PFSK-1 (cell line): ENCODE results near the gene C1QTNF3.

Experiments used
- FOXP2 ChIP-seq: optimal IDR thresholded peaks from 2 replicates; pipeline ENCODE3; 2011; ENCODE audit warnings: borderline replicate concordance, control low read depth, inconsistent platforms; ENCODE audit not compliant: insufficient read depth; ENCODE audit errors: extremely low read length, extremely low read depth
- POLR2AphosphoS5 ChIP-seq: IDR thresholded peaks from 2 replicates; pipeline ENCODE4 v1.6.1; 2012; ENCODE audit warnings: low read depth, mild to moderate bottlenecking, control low read depth, low read length, moderate library complexity
- SIN3A ChIP-seq: IDR thresholded peaks from 2 replicates; pipeline ENCODE4 v1.6.1; 2012; ENCODE audit warnings: mild to moderate bottlenecking, low read length, moderate library complexity, borderline replicate concordance; ENCODE audit not compliant: insufficient read depth
- TAF1 ChIP-seq: IDR thresholded peaks from 2 replicates; pipeline ENCODE4 v1.6.1; 2012; ENCODE audit warnings: low read length, control low read depth, borderline replicate concordance; ENCODE audit not compliant: insufficient read depth
- TF ChIP-seq, protein P1 (sequence below), 2 experiments: IDR thresholded peaks; 2 replicates each; pipeline versions ENCODE4 v1.6.1 to v1.8.0; 2011 to 2012; ENCODE audit warnings: low read depth in 2 of 2, low read length in 2 of 2, control low read depth in 1 of 2, inconsistent platforms in 1 of 2, mild to moderate bottlenecking in 1 of 2, moderate library complexity in 1 of 2; ENCODE audit not compliant: insufficient read depth in 1 of 2

Gene C1QTNF3

DNA sequence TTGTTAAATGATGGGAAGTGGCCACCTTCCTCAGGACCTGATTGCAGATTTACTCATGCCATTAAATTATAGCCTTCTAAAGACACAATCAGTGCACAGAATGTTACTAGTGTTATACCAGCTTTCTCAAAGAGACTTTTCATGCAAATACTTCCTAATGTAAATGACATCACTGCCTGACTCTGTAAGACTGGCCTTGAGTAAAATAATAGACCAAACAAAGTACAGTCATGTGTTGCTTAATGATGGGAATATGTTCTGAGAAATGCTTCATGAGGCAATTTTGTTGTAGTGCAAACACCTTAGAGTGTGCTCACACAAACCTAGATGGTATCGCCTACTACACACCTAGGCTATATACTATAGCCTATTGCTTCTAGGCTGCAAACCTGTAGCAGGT is 17.0 kb upstream of the C1QTNF3 start:
- TF ChIP-seq POLR2AphosphoS5, result no peak
- no peak for TF ChIP-seq TAF1
- no peak for TF ChIP-seq FOXP2

DNA sequence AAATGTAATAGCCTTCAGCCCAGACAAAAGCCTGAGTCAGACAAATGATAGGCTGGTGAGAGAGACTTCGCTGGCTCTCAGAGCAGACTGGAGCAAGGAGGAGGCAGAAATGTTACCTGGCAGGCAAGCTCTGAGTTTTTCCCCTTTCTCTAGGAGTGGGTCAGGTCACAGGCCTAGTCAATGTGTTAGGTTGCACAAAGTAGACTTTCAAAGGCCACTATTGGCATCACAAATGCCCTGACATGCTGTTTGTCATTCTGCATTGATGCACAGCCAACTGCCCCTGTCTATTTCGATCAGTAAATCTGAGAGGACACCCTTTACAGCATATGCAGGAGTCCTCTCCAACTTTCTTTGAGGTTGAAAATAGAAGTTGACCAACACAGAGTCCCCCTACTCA is 15.5 kb upstream of the C1QTNF3 start:
- TF ChIP-seq FOXP2, result no peak
- no peak for TF ChIP-seq TAF1
- TF ChIP-seq, protein P1, sequence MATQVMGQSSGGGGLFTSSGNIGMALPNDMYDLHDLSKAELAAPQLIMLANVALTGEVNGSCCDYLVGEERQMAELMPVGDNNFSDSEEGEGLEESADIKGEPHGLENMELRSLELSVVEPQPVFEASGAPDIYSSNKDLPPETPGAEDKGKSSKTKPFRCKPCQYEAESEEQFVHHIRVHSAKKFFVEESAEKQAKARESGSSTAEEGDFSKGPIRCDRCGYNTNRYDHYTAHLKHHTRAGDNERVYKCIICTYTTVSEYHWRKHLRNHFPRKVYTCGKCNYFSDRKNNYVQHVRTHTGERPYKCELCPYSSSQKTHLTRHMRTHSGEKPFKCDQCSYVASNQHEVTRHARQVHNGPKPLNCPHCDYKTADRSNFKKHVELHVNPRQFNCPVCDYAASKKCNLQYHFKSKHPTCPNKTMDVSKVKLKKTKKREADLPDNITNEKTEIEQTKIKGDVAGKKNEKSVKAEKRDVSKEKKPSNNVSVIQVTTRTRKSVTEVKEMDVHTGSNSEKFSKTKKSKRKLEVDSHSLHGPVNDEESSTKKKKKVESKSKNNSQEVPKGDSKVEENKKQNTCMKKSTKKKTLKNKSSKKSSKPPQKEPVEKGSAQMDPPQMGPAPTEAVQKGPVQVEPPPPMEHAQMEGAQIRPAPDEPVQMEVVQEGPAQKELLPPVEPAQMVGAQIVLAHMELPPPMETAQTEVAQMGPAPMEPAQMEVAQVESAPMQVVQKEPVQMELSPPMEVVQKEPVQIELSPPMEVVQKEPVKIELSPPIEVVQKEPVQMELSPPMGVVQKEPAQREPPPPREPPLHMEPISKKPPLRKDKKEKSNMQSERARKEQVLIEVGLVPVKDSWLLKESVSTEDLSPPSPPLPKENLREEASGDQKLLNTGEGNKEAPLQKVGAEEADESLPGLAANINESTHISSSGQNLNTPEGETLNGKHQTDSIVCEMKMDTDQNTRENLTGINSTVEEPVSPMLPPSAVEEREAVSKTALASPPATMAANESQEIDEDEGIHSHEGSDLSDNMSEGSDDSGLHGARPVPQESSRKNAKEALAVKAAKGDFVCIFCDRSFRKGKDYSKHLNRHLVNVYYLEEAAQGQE (IDR thresholded peaks at IDR 0.05; ENCODE audit: insufficient read depth in 1 of 2, low read depth in 2 of 2, low read length in 2 of 2), result no peak
- TF ChIP-seq POLR2AphosphoS5, result no peak
- no peak for TF ChIP-seq SIN3A

DNA sequence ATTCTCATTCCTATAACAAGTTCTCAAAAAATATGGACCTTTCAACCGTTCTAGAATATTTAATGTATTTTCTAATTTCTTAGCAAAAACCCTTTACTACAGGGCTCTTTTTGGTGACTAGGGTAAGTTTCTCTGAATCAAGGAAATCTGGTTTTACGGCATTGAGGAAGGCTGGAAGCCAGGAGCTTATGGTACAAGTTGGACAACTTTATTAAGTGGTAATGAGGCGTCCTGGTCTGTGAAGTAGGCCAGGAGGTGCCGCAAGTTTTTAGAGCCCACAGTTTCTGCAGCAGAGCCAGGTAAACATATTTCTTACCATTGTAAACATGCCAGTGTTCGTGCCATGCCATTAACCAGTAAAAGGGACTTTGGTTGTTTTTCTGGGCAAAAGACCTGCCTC is 14.6 kb upstream of the C1QTNF3 start:
- TF ChIP-seq FOXP2, result no peak

DNA sequence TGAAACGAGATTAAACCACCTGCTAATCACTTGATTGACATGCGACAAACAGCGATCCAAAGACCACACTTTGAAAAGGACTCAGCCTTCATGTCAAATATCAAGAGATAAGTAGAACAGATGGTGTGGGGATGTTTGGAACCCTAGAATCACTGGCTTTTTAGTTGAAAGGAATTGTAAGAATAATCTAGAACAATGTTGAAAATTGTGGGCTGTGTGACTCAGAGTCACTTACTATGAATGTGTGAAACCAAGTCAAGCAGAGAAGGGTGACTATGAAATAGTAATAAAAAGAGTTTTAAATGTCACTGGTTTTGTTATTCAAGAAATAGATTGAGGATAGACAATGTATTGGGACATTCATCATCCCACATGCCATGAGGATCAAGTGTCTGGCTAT is 14.1 kb upstream of the C1QTNF3 start:
- TF ChIP-seq SIN3A (no peak), TAF1 (no peak), FOXP2 (no peak)
- TF ChIP-seq, protein P1 (IDR thresholded peaks at IDR 0.05; ENCODE audit: insufficient read depth in 1 of 2, low read depth in 2 of 2, low read length in 2 of 2), result no peak

DNA sequence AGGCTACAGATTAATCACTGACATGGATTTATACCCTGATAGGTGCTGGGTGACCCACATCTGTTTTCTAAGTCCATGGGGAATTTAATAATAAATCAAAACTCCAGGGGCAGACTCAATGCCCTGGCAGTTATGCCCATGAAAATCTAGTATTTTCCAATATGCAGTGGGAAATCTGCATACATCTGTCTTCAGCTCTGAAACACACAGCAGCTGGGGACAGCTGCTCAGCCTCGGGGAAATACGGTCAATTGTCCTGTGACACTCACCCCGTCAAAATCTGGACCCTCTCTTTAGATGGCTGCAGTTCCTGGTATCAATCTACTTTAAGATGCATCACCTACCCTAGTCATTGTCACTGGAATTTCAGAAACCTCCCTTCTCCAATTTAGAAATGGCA is 12.7 kb upstream of the C1QTNF3 start:
- TF ChIP-seq FOXP2, result no peak
- TF ChIP-seq TAF1, result no peak
- no peak for TF ChIP-seq POLR2AphosphoS5
- TF ChIP-seq, protein P1 (IDR thresholded peaks at IDR 0.05; ENCODE audit: insufficient read depth in 1 of 2, low read depth in 2 of 2, low read length in 2 of 2), result no peak
- TF ChIP-seq SIN3A, result no peak

DNA sequence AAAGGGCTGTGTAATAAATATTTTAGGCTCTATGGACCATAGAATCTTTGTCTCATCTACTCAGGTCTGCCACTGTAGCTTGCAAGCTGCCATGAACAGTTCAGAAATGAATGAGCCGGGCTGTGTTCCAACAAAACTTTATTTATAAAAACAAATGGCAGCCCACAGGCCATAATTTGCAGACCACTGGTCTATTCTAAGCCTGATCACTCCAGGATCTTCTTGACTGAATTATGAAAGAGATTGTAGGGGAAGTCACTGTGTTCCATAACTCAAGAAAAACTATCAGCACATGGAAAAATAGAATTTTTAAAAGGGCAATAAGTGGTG is 11.4 kb upstream of the C1QTNF3 start:
- TF ChIP-seq FOXP2 (no peak), TAF1 (no peak), POLR2AphosphoS5 (no peak), SIN3A (no peak)
- TF ChIP-seq, protein P1 (IDR thresholded peaks at IDR 0.05; ENCODE audit: insufficient read depth in 1 of 2, low read depth in 2 of 2, low read length in 2 of 2), result no peak
